SU-DHL-6 (cell line): ENCODE results near the gene RND2.

Experiments
- CTCF ChIP-seq: fragments of 200-600 bp; sonication (generic); IDR thresholded peaks from one replicate; pipeline ENCODE4 v1.5.1; 2017; ENCODE audit warnings: antibody characterized with exemption, mild to moderate bottlenecking, low read length, moderate library complexity; ENCODE audit not compliant: insufficient read depth, poor library complexity, severe bottlenecking
- EZH2phosphoT487 ChIP-seq: fragments of 200-600 bp; sonication (generic), shearing (Covaris generic); conservative IDR thresholded peaks from 2 replicates; pipeline ENCODE4 v1.6.1; 2018; ENCODE audit warnings: mild to moderate bottlenecking, antibody characterized with exemption, low read length, moderate library complexity, mixed read lengths

GRCh38 chr17:43006639-43007551, 18.1 kb upstream of the RND2 start, which contains the start of gene IFI35:
- TF ChIP-seq EZH2phosphoT487 (no peak), CTCF (no peak)
